ENCODE measurements around the gene DEXI. TPM values are rescaled to one million over a fixed set of nuclear protein-coding genes. Genes with fewer than 3 reads are reported as not detected.
A peak's percentile ranks its signal among the peaks of the same experiment; 100 is the strongest.

The DEXI gene
- total RNA-seq, 4 donors from 2014 or later, result 106 to 133 (median 125) TPM

DNA sequence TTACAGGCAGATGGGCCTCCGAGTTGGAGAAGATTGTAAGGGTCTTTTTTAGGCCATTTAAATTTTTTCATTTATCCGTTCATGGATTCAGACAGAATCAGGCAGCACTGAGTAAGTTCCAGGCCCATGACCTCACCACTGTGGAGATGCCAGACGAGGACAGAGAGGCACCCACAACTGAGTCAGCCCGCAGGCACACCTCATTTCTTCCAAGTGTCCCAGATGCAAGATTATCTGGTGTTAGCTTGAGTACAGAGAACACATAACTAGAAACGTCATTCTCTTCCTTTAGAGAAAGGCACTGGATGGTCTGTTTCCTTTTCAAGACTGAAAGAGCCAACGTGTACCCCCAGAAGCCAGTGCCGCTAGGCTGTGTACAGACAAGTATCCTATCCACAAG is 19.0 kb upstream of the DEXI start:
- H3K27me3 ChIP-seq, result no peaks in the 10 kb centered on the region

GRCh38 chr16:10959161-10959560 is 16.9 kb upstream of the DEXI start:
- Histone ChIP-seq H3K36me3 (peaks cover 12 to 34% (median 23%) of the 10 kb centered on the region in 4 donors), H3K4me3 (no peak overlapping the region), H3K27me3 (no peaks in the 10 kb centered on the region), H3K27ac (replicated peaks in 1 of 4) (no peak overlapping the region), H3K9me3 (no peaks in the 10 kb centered on the region), H3K4me1 (peaks cover under 1 to 18% (median 12%) of the 10 kb centered on the region in 4 donors)
- intact Hi-C loops (cut with DNase I), result no loop called here
- WGBS, result 73% methylated on average over 5 of the region's 5 CpGs
- TF ChIP-seq, protein P1, sequence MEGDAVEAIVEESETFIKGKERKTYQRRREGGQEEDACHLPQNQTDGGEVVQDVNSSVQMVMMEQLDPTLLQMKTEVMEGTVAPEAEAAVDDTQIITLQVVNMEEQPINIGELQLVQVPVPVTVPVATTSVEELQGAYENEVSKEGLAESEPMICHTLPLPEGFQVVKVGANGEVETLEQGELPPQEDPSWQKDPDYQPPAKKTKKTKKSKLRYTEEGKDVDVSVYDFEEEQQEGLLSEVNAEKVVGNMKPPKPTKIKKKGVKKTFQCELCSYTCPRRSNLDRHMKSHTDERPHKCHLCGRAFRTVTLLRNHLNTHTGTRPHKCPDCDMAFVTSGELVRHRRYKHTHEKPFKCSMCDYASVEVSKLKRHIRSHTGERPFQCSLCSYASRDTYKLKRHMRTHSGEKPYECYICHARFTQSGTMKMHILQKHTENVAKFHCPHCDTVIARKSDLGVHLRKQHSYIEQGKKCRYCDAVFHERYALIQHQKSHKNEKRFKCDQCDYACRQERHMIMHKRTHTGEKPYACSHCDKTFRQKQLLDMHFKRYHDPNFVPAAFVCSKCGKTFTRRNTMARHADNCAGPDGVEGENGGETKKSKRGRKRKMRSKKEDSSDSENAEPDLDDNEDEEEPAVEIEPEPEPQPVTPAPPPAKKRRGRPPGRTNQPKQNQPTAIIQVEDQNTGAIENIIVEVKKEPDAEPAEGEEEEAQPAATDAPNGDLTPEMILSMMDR (IDR thresholded peaks at IDR 0.05), result no peak
- no peak for DNase-seq (ENCODE audit: extremely low spot score)

More for the DNA sequence above, 19.0 kb upstream of the DEXI start:
- peaks cover 4 to 23% (median 16%) of the 10 kb centered on the region in 4 donors for H3K4me1 ChIP-seq
- H3K4me3 ChIP-seq, result no peak overlapping the region
- peaks cover 12 to 42% (median 23%) of the 10 kb centered on the region in 4 donors for H3K36me3 ChIP-seq
- no peaks in the 10 kb centered on the region for H3K9me3 ChIP-seq
- 48% methylated on average over 7 of the region's 7 CpGs for WGBS
- peak overlapping the region; percentile 25 to 53 (median 46) for H3K27ac ChIP-seq (replicated peaks in 1 of 4)
- intact Hi-C loops (cut with DNase I), result loop anchor here (5.0 kb wide), 1 partner anchor 396 kb away; no protein-coding TSS in a partner anchor
- peak; percentile 32 to 48 for TF ChIP-seq POLR2AphosphoS5 (IDR thresholded peaks at IDR 0.05)
- TF ChIP-seq EP300 (IDR thresholded peaks at IDR 0.05), result no peak
- TF ChIP-seq, protein P1 (IDR thresholded peaks at IDR 0.05), result no peak
- DNase-seq (ENCODE audit: extremely low spot score), result no peak

GRCh38 chr16:10957771-10958482 is 15.7 kb upstream of the DEXI start:
- TF ChIP-seq EP300 (IDR thresholded peaks at IDR 0.05) (no peak), POLR2A (IDR thresholded peaks at IDR 0.05; ENCODE audit: low read depth) (no peak), POLR2AphosphoS5 (IDR thresholded peaks at IDR 0.05) (no peak)
- TF ChIP-seq, protein P1 (IDR thresholded peaks at IDR 0.05), result no peak
- Histone ChIP-seq H3K36me3 (peaks cover 7 to 25% (median 13%) of the 10 kb centered on the region in 4 donors), H3K4me1 (peaks cover 0 to 18% (median 14%) of the 10 kb centered on the region in 4 donors), H3K4me3 (no peak overlapping the region), H3K27me3 (no peaks in the 10 kb centered on the region), H3K27ac (replicated peaks in 1 of 4) (no peak overlapping the region), H3K9me3 (no peaks in the 10 kb centered on the region)
- intact Hi-C loops (cut with DNase I), result no loop called here
- DNase-seq (ENCODE audit: extremely low spot score), result no peak
- WGBS, result 81% methylated on average over 6 of the region's 6 CpGs

- no peaks in the 10 kb centered on the region for H3K27me3 ChIP-seq
- H3K4me3 ChIP-seq, result no peak overlapping the region
- 84% methylated on average over 7 of the region's 7 CpGs for WGBS
- intact Hi-C loops (cut with DNase I), result no loop called here
- no peak overlapping the region for H3K27ac ChIP-seq (replicated peaks in 1 of 4)
- DNase-seq (ENCODE audit: extremely low spot score), result no peak
- H3K36me3 ChIP-seq, result peaks cover 0 to 10% (median 5%) of the 10 kb centered on the region in 4 donors
- H3K9me3 ChIP-seq, result no peaks in the 10 kb centered on the region
- TF ChIP-seq POLR2AphosphoS5 (IDR thresholded peaks at IDR 0.05) (no peak), EP300 (IDR thresholded peaks at IDR 0.05) (no peak), POLR2A (IDR thresholded peaks at IDR 0.05; ENCODE audit: low read depth) (no peak)
- TF ChIP-seq, protein P1 (IDR thresholded peaks at IDR 0.05), result no peak
- peaks cover 4 to 28% (median 17%) of the 10 kb centered on the region in 4 donors for H3K4me1 ChIP-seq
Observed at GRCh38 chr16:10954903-10955302, 12.6 kb upstream of the DEXI start.

All from esophagus muscularis mucosa (tissue), 4 donors.